Fibroblast of lung (primary cell): Measurements from ENCODE around the gene SAFB2. TPM values are rescaled to one million over a fixed set of nuclear protein-coding genes. Genes with fewer than 3 reads are reported as not detected.

Experiments
- DNase-seq, 2 donors: peaks; one replicate each; pipeline versions ENCODE4 v3.0.0 to v3.0.0-alpha.2; 2010; ENCODE audit warnings: low read depth in 2 of 2
- H2AFZ ChIP-seq: 2 replicates; pipeline ENCODE4 v1.5.1; 2012; ENCODE audit warnings: low read length, control low read depth, inconsistent platforms
- H3K27ac ChIP-seq: 2 replicates; pipeline ENCODE4 v1.5.1; 2011; ENCODE audit warnings: low read length, control low read depth; ENCODE audit not compliant: insufficient read depth
- H3K27me3 ChIP-seq: 2 replicates; pipeline ENCODE4 v1.5.1; 2011; ENCODE audit warnings: mild to moderate bottlenecking, low read length; ENCODE audit not compliant: control insufficient read depth, insufficient read depth
- H3K36me3 ChIP-seq: 2 replicates; pipeline ENCODE4 v1.5.1; 2011; ENCODE audit warnings: low read length; ENCODE audit not compliant: control insufficient read depth, insufficient read depth
- H3K4me1 ChIP-seq: 2 replicates; pipeline ENCODE4 v1.5.1; 2011; ENCODE audit warnings: low read length; ENCODE audit not compliant: control insufficient read depth, insufficient read depth; ENCODE audit errors: extremely low read depth
- H3K4me2 ChIP-seq: 2 replicates; pipeline ENCODE4 v1.5.1; 2011; ENCODE audit warnings: low read length, control low read depth; ENCODE audit not compliant: insufficient read depth; ENCODE audit errors: extremely low read depth
- H3K4me3 ChIP-seq, 4 experiments: fragments of 200-600 bp in 1 of 4; sonication (generic) in 1 of 4; replicated peaks in 1 of 4; 2 replicates each; pipeline ENCODE4 v1.5.1; 2011 to 2016; ENCODE audit warnings: low read length in 4 of 4, low read depth in 3 of 4, mild to moderate bottlenecking in 3 of 4, control low read depth in 2 of 4, inconsistent platforms in 1 of 4, mixed read lengths in 1 of 4; ENCODE audit not compliant: insufficient read depth in 1 of 4; ENCODE audit errors: control extremely low read depth in 1 of 4
- H3K79me2 ChIP-seq: 2 replicates; pipeline ENCODE4 v1.5.1; 2012; ENCODE audit warnings: mild to moderate bottlenecking, low read length, inconsistent platforms; ENCODE audit not compliant: control insufficient read depth, insufficient read depth
- H3K9ac ChIP-seq: 2 replicates; pipeline ENCODE4 v1.5.1; 2011; ENCODE audit warnings: mild to moderate bottlenecking, low read length, control low read depth; ENCODE audit not compliant: insufficient read depth
- H3K9me3 ChIP-seq: 2 replicates; pipeline ENCODE4 v1.5.1; 2012; ENCODE audit warnings: low read depth, low read length; ENCODE audit not compliant: control insufficient read depth, insufficient read depth
- H4K20me1 ChIP-seq: 2 replicates; pipeline ENCODE4 v1.5.1; 2011; ENCODE audit warnings: low read length; ENCODE audit not compliant: control insufficient read depth, insufficient read depth; ENCODE audit errors: extremely low read depth
- CTCF ChIP-seq, 2 donors: IDR thresholded peaks in 1 of 2; conservative IDR thresholded peaks in 1 of 2; 1 replicate in 1 of 2; 2 replicates in 1 of 2; pipeline ENCODE4 v1.5.1; 2011 to 2012; ENCODE audit warnings: low read length in 2 of 2, control low read depth in 1 of 2, inconsistent platforms in 1 of 2, low read depth in 1 of 2, mild to moderate bottlenecking in 1 of 2
- EZH2 ChIP-seq: IDR thresholded peaks from 2 replicates; pipeline ENCODE4 v1.5.1; 2012; ENCODE audit warnings: low read length, control low read depth, mild to moderate bottlenecking; ENCODE audit errors: missing control alignments
- polyA plus RNA-seq, 2 donors: library from polyadenylated mRNA; depleted of rRNA in 1 of 2; stranded (reverse) in 1 of 2; unstranded in 1 of 2; fragments of >200 nt; gene quantifications; 2 replicates each; pipeline ENCODE4 v1.2.1, GENCODE V29; 2011 to 2012; ENCODE audit warnings: missing spikeins in 1 of 2
- total RNA-seq: library from RNA; depleted of rRNA; stranded (reverse); fragments of >200 nt; gene quantifications from 2 replicates; pipeline ENCODE4 v1.2.1, GENCODE V29; 2014

Gene SAFB2
- total and polyA plus RNA-seq, 2 donors (not counting 1 experiment from before 2014, with no cell fraction given), result 16.9 to 35.8 TPM

- peaks cover 6% of the 10 kb centered on the region for H3K36me3 ChIP-seq
- DNase-seq, result peak; percentile 43 to 70
- no peak overlapping the region for H3K4me2 ChIP-seq
- H3K9ac ChIP-seq, result no peak overlapping the region
- peaks cover 96% of the 10 kb centered on the region for H3K79me2 ChIP-seq
- no peaks in the 10 kb centered on the region for H3K27me3 ChIP-seq
- TF ChIP-seq CTCF (conservative IDR thresholded peaks at IDR 0.05 in 1 of 2, IDR thresholded peaks at IDR 0.05 in 1 of 2; ENCODE audit: low read depth in 1 of 2, low read length in 2 of 2) (no peak), EZH2 (no peak)
- no peaks in the 10 kb centered on the region for H3K9me3 ChIP-seq
- H3K27ac ChIP-seq, result no peak overlapping the region
- H4K20me1 ChIP-seq, result peaks cover 2% of the 10 kb centered on the region
- no peak overlapping the region for H3K4me3 ChIP-seq
- H2AFZ ChIP-seq, result no peak overlapping the region
- H3K4me1 ChIP-seq, result peaks cover 23% of the 10 kb centered on the region
These were observed 5.9 kb upstream of the SAFB2 start for GRCh38 chr19:5628461-5628860.

- Histone ChIP-seq H2AFZ (no peak overlapping the region), H3K27ac (no peak overlapping the region), H3K36me3 (peaks cover 6% of the 10 kb centered on the region), H3K4me1 (peaks cover 23% of the 10 kb centered on the region), H3K4me3 (no peak overlapping the region), H3K4me2 (no peak overlapping the region), H3K27me3 (no peaks in the 10 kb centered on the region), H3K9me3 (no peaks in the 10 kb centered on the region), H4K20me1 (peaks cover 2% of the 10 kb centered on the region), H3K9ac (no peak overlapping the region), H3K79me2 (peaks cover 92% of the 10 kb centered on the region)
- peak; percentile 34 to 45 for DNase-seq
- TF ChIP-seq CTCF (conservative IDR thresholded peaks at IDR 0.05 in 1 of 2, IDR thresholded peaks at IDR 0.05 in 1 of 2; ENCODE audit: low read depth in 1 of 2, low read length in 2 of 2) (no peak), EZH2 (no peak)
These were observed 4.9 kb upstream of the SAFB2 start for GRCh38 chr19:5627395-5627904.

- Histone ChIP-seq H3K36me3 (peaks cover 6% of the 10 kb centered on the region), H3K27ac (no peak overlapping the region), H3K27me3 (no peaks in the 10 kb centered on the region), H2AFZ (no peak overlapping the region), H3K4me2 (peak overlapping the region; percentile 93), H3K9me3 (no peaks in the 10 kb centered on the region), H4K20me1 (no peaks in the 10 kb centered on the region), H3K9ac (no peak overlapping the region), H3K79me2 (peaks cover 93% of the 10 kb centered on the region), H3K4me3 (peak overlapping the region in 2 of 4 experiments; percentile 95), H3K4me1 (peaks cover 14% of the 10 kb centered on the region)
- DNase-seq, result no peak
- TF ChIP-seq CTCF (conservative IDR thresholded peaks at IDR 0.05 in 1 of 2, IDR thresholded peaks at IDR 0.05 in 1 of 2; ENCODE audit: low read depth in 1 of 2, low read length in 2 of 2), result no peak
- TF ChIP-seq EZH2, result no peak
These were observed 3.1 kb upstream of the SAFB2 start for GRCh38 chr19:5625641-5626040.
